HG03558 (cell line): ENCODE results near the gene CA10.

Source experiments
- ATAC-seq: cut with Tn5 transposase; IDR thresholded peaks from one replicate; pipeline ENCODE4 v1.9.1; 2021; ENCODE audit warnings: moderate number of reproducible peaks; ENCODE audit not compliant: unreplicated experiment; ENCODE audit errors: extremely low read depth

Gene CA10

GRCh38 chr17:52158450-52159042, at the start of gene CA10:
Gene CA10 (minus strand): TSS chr17:52158714.
- no peak for ATAC-seq

DNA sequence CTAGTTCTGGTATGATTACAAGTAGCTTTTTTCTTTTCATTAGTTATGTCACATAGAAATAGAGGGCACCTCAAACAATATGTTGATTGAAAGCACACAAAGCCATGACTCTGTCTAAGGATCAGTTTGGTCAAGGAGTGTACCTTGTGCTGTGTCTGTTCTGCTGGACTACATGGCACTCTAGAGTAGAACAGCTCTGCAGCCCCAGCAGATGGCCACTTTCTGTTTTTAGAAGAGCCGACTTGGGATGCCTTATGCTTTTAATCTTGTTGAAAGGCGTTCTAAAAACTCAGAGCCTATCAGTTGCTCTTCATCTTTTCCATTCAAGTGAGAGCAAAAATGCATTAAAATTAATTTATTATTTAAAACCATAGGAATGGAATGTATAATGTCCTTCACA, 49.3 kb upstream of the CA10 start:
- no peak for ATAC-seq

DNA sequence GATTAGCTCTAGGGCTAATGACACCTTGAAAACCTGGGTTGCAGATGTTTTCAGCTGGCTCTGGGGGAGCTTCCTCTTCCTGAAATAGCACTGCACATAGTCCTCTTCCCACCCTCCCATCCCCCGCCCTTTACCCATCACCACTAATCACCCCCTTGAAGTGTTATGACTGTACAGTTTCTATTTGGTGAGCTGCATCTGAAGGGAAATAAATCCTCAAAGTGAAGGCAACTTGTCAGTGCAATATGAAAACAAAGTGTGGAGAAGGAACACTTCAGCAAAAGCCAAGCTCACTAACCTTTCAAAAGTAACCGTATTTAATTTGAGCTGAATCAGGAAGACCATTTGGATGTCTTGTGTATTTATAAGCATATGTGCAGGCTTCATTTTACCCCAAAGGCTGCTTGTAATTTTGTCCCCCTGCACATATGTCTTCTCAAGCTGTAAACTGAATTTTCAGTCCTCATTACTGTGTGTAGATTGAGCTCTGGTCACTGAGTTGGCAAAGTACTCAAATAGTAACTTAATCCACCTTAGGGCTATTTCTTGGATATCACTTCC, 44.1 kb upstream of the CA10 start:
- ATAC-seq = no peak

DNA sequence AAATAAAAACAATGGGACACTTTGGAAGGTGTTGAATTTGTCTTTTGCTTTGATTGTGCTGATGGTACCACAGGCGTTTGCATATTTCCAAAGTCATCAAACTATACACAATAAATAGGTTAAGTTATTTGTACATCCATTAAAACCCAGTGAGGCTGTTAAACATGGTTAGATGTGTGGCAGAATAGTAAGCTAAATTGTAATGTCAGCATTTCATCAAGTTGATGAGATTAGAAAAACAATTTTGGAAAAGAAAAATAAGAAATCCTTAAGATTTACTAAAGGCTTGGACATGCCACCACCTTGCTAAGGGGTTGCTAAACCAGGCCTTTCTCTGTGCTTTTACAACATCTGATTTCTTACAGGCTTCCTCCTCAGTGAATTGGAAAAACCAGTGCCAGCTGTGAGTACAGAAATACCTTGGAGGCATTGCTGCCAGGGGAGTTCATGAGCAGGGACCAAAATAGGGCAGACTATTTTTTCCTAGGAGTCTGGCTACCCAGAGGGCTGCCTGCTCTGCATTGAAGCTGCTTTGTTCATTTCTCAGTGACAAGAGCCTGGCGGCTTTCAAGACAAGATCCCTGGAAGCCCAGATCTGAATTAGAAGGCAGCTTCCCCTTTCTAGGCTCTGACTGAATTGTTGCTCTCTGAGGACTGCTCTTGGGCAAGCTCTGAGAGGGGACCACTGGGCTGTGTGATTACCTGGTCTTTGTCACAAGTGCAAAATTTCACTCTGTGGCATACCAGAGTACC, 43.4 kb upstream of the CA10 start:
- no peak for ATAC-seq

GRCh38 chr17:52191491-52191890, 33.0 kb upstream of the CA10 start:
- no peak for ATAC-seq

DNA sequence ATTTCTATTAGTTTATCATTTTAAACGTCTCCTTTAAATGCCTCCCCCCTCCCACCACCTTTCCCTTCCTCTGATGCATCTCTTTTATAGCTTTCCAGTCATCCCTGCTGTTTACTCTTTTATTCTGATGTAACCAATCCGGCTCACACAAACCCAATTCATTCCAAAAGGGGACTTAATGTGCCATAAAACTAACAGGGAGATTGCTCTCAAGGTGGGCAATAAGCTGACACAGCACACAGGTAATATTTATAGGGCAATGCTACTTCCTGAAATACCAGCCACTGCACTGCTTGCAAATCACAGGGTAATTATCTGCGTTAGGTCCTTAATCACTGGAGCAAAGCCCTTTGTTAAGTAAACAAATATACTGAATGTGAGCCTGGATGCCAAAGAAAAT, 23.3 kb upstream of the CA10 start:
- no peak for ATAC-seq

DNA sequence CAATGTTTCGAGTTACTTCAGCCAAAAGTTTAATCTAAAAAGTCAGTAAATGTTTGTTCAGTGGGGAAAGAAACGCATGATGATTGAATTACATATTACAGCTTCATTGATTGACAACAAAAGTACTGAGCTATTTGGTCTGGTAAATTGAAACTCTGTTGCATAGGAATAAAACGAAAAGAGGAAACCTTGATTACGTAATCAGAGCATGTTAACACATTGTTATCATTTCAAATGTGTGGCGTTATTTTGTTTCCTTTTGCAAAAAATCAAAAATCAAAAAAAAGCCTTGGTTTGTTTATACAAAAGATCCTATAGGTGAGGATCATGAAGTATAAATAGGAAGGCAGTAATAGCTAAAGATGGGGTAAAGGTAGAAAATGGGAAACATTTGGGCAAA, 19.5 kb upstream of the CA10 start:
- ATAC-seq = no peak

- no peak for ATAC-seq
Measured at GRCh38 chr17:52170963-52171572, 12.6 kb upstream of the CA10 start.

DNA sequence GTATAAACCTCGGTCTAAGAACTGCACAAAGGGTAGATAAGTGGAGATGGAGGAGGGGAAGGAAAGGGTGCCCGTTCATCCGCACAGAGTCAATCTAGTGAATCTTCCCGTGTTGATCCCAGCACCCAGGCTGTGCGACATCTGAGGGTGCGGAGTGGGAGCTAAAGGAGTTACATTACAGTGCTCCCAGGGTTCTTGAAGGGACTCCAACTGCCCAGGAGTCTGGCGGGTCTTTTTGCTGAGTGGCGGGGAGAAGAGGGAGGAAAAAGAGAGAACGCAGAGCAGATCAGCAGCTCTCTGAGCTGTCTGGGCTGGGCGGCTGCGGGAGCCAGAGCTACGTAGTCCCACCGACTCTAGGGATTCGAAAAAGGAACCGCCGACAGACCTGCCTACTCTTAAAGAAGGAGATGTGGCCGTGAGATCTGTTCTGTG, 1.6 kb upstream of the CA10 start:
- no peak for ATAC-seq

GRCh38 chr17:52159246-52160135, 977 bp upstream of the CA10 start:
- no peak for ATAC-seq

GRCh38 chr17:52157603-52158449, 688 bp downstream of the CA10 start:
- ATAC-seq = no peak

GRCh38 chr17:52156576-52157570, 1.6 kb downstream of the CA10 start:
- no peak for ATAC-seq

DNA sequence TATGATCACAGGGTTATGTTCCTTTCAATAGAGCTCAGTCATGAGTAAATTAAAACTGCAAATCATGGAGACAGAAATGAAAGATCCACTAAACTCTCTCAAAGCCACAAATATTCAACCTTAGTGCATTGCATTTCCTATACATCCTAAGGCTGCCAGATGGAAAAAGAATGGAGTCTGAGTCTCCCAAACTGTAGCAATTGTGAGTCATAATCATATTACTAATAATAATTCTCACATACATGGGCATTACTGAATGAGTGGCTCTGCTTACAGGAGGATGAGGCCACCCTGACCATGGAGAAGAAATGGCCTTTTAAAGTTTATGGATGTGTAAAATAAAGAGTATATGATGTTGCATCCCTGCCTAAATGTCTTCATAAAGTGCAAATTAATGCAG, 3.2 kb downstream of the CA10 start:
- no peak for ATAC-seq

- ATAC-seq = no peak
Measured at GRCh38 chr17:52154466-52154865, 4.0 kb downstream of the CA10 start.

- no peak for ATAC-seq
Measured at GRCh38 chr17:52150935-52151334, 7.6 kb downstream of the CA10 start.

- no peak for ATAC-seq
Measured at GRCh38 chr17:52149626-52150025, 8.9 kb downstream of the CA10 start.

- no peak for ATAC-seq
Measured at GRCh38 chr17:52148969-52149351, 9.6 kb downstream of the CA10 start.

- no peak for ATAC-seq
Measured at GRCh38 chr17:52148288-52148968, 10.1 kb downstream of the CA10 start.
